Amniotic epithelial cell (primary cell): Measurements from ENCODE around the gene KRT12.
"Not testable (repeated sequence)": the region's sequence is repeated elsewhere in the genome, so short reads cannot be mapped to it uniquely, and the experiment has no call there.

ENCODE experiments used
- DNase-seq: peaks from one replicate; pipeline ENCODE4 v3.0.0-alpha.2; 2010; ENCODE audit warnings: low read depth

KRT12 gene

DNA sequence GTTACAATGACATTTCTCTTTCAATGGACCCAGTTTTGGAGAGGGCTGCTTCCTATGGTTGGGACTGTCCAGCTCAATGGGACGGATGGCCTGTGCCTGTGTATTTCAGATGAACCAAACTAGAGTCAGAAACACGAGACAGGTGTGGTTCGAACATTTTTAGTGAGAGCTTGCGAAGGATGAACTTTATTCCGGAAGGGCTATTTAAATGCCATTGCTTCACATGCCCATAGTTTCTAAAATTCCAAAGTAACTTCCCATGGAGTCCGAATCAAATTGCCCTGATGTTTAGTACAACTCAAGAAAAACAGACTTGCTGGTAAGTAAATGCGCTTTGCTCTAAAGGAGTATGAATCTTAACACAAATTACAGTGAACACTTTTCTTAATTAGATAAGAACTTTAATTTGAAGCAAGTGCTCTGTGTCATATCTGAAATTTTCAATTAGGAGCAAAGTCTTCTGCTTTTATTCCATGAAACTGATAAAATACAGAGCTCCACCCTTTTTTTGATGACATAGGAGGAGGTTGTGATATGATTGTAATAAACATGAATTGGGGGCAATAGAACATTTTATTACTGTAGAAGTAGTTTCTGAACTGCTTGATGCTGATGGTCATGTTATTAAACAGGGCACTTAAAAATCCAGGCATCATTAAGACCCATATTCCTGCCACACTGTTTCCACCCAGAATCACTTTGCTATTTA is 16.8 kb upstream of the KRT12 start:
- no peak for DNase-seq

DNA sequence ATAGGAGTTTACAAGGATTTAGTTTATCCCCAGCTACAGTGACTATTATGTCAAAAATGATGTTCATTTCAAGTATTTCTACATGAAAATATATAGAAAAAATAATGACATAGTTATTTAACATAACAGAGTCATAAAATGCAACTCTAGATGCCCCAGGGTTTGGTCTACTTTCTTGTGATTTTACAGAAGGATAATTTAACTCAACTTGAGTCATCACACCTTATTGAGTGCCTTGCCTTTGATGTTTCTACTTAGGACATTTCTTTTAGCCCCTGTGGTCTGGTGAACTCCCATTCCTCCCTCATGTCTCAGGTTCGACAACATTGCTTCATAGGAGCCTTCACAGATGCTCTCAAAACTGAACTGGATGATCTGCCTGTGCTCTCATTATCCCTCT is 16.0 kb upstream of the KRT12 start:
- DNase-seq: no peak

DNA sequence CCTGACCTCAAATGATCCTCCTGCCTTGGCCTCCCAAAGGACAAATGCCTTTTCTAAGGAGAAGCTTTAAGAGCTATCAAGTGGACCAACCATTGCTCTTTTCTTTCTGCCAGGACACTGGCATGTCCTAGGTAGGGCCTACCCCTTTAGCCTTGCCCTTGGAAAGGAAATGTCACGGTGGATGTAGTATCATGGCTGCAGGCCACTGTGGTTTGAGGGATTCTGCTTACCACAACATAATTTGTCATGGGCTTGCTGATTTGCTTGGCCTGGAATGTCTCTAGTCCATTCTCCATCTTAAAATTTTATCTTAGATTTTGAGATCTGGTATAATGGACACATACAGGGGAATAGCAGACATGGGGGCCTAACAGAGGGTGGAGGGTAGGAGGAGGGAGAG is 12.0 kb upstream of the KRT12 start:
- DNase-seq: no peak

DNA sequence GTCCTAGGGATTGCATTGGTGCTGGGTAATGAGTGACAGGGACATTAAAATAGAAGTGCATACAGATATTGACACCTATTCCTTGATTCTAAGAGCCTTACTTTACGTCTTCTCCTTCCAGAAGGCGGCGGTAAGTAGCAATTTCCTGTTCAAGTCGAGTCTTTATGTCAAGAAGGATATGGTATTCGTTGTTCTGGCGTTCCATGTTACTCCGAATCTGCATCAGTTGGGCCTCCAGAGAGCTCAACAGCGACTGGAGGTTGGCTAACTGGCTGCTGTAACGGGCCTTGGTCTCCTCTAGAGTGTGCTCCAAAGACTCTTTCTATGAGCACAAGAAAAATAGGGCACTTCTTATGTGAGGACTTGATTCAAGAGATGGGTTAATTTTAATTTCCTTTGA is 11.0 kb upstream of the KRT12 start:
- no peak for DNase-seq

DNA sequence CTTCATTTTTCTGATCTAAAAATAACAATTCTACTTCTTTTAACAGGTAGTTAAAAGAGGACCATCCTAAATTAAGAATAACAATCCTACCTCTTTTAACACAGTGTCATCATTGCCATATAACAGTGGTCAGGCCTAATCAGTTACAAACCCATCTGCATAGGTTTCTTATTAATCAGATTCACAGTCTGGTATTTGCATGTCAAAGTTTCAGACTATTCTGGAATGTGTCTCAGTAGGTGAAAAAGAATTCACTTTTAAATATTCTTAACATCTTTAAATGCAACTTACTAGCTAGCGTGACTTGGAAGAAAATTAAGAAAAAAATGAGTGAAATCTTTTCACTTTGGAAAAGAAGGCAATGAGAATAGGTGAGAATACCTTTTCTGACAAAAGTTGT is 6.8 kb upstream of the KRT12 start:
- no peak for DNase-seq

DNA sequence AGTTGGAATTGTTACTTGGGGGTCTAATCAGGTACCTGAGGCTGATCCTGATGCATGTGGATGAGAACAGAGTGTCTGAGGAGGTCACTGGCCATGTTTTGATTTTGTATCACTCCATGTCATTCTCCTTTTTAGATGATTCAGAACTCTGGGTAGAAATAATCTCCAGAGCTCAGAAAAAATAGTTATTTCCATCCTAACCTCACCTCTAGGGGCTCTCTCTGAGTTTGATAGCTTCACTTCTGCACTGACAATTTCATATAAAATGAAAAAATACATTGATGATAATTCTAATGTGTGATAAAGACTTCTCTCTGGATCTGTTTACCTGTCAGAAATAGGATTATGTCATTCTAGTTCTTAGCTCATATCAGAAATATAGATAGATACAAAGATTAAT is 6.2 kb upstream of the KRT12 start:
- DNase-seq: no peak

DNA sequence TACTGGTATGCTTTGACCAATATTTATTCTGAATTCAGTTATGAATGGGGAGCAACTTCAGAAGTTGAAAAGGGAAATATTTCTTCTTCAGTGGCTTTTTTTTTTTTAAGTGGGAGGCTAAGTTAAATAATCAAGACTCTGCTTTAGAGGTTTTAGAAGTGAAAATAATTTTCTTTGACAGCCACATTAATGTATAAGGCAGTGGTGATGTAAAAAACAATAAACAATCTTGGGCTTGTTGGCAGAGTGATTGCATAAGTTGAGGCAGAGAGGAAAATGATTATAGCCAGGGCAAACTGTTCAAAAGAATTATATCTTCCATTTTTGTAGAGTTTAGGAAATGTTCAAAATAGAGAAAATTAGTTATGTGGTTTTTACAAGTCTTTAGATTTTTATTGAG is 5.4 kb upstream of the KRT12 start:
- no peak for DNase-seq

DNA sequence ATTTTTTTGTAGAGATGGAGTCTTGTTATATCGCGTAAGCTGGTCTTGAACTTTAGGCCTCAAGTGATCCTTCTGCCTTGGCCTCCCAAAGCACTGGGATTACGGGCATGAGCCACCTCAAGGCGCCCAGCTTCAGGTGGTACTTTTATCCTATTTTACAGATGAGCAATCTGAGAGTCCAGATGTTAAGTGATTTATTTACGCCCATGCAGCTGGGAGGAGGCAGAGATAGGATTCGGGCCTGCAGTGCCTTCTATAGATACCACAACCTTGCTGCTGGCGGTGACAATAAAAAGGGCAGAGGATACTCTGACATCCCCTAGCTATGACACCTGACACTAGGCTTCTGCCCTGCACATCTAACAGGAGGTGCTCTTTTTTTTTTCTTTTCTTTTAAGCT is 4.3 kb upstream of the KRT12 start:
- no peak for DNase-seq

DNA sequence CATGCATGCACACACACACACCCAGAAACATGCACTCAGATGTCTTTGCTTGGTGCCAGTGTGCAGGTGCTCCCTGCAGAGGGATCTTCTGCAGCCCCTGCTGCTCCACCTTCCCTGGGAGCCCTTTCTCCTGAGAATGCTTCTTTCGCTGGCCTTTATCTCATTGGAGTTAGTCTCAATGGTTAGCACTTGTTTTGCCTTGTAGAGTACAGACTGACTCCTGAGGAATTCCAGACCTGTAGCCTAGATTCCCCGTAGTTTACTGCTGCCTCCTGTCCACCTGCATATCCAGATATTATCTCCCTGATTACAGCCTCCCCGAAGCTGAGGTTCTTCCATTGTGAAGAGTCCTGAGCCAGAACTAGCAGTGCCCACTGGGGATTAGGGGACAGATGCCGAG is 3.1 kb upstream of the KRT12 start:
- no peak for DNase-seq

DNA sequence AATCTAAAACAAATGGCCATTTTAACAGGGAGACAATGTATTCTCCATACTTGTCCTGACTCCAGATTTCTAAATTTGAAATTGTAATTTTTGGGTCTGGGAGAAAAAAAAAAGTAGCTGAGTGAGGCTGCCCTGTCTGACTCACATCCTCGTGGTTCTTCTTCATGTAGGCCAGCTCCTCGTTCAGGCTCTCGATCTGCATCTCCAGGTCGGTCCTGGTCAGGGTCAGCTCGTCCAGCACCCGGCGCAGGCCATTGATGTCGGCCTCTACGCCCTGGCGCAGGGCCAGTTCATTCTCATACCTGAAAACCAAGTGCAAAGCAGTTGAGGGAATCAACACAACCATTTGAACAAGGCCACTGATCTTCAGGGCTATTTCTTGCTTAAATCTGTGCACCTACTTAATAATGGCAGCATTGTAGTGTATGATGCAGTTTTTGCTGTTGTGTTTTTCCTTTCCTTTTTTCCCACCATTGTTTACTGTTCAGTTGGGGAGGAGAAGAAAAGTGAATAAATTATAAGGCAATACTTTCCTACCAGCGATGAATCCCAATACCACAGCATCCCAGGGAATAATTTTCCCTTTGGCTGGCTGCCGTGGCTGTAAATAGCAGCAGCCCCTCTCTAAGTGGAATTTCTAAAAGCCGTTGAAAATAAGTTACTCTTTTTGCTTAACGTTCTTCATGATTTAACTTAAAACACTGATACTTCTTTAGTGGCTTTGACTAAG is 2.2 kb downstream of the KRT12 start:
- no peak for DNase-seq

DNA sequence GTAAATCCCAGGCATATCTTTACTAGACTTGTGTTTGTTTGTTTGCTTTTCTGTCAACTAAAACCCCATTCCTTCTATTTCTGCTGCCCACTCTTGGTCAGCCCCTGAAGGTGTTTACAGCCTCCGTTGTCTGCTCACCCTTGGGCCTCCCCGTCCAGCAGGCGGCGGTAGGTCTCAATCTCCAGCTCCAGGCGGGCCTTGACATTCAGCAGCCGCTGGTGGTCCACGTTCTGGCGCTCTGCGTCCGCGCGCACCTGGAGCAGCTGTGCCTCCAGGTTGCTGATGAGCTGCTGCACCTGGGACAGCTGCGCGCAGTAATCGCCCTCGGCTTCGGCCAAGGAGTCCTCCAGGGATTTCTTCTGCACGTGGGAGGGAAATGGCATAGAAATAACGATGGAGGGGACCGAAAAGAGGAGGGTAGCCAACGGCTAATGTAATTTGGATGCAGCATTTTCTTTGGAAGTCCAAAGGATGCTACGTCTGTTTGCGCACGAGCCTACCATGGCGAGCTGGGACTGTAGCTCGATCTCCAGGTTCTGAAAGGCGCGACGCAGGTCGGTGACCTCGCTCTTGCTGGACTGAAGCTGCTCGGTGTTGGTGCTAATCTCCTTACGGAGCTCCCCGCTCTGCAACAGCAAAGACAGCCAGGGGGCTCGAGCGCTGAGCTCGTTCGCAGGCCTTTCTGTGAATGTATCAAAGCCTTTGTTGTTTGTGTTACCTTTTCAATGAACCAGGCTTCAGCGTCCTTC is 3.9 kb downstream of the KRT12 start:
- no peak for DNase-seq

DNA sequence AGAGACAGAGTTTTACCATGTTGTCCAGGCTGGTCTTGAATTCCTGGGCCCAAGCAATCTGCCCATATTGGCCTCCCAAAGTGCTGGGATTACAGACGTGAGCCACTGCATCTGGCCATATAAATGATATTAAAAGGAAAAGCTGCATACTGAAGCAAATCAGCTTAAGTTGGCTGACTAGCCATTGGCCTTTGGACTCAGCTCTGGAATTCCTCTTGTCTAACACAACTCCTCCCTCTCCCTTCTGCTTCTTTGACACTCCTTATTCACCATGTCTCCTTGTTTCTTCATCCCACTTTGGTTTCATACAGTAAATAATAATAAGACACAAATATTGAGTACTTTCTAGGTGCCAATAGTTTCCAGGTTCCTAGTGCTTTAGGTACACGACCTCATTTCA is 7.5 kb downstream of the KRT12 start:
- no peak for DNase-seq

DNA sequence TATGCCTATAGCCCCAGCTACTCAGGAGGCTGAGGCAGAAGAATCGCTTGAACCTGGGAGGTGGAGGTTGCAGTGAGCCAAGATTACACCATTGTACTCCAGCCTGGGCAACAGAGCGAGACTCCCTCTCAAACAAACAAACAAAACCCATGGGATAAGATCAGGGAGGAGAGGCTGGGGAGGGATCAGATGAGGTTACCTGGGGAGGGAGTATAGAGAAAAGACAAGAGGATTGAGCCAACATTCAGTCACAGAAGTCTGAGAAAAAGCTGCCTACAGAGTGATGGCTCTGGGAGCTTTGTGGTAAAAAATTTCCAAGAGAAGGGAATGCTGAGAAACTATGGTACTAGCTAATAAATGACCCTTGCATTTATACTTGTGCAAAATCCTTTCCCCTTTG is 8.4 kb downstream of the KRT12 start:
- not testable (repeated sequence) for DNase-seq

DNA sequence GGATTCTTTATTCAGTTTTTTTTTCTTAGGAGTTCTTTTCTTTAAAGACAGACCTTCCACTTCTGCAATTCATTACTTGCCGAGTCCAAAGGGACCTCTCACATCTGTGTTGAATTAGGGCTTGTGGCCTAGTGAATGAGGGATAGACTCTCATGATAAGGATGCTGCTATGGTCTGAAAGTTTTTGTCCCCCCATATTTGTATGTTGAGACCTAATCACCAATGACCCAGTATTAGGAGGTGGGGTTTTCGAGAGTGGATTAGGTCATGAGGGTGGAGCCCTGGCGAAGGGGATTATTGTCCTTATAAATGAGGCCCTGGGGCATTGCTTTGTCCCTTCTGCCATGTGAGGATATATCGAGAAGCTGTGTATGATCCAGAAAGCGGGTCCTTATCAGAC is 9.5 kb downstream of the KRT12 start:
- no peak for DNase-seq

DNA sequence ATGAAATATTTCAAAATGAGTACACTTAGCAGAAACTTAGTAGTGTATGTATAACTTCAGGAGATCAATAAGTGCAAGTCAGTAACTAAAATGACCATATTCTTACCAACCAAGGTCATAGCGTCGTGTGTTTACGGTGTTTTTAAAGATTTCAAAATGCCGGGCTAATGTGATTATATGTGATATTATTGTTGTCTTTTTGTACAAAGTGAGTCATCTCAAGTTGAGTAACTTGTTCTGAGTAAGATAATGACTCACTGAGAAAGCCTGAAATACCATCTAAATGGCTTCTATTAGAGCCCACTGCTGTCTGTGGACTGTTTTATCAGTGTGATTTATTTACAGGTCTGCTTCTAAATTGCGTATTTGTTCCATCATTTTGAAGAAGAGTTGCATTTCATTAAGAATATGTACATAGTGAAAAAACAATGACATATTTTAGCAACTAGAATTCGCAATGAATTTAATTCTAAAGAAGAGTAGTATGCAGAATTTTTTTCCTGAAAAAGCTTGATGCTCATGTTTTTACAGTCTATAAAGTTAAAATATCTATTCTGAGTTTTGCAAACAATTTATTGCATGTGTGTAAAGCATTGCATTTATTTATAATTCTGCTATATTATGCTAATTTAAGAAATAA is 12.7 kb downstream of the KRT12 start:
- DNase-seq: peak; percentile 99

DNA sequence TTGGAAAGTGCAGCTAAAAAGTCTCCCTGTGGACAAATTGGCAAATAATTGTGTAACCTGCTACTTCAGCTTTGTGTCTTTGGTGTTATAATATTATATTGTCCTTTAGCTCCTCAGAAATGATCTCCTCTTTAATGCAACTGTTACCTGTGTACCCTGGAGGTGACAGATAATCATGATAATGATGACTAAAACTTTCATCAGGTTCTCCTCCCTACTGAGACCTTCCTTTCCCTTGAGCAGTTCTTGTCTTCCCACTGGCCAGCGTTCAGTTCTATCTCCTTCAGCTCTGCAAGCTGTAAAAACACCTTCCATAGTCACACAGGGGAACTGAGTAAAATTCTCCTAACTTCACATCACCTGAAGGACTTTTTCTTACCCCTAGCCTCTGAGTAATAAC is 14.7 kb downstream of the KRT12 start:
- DNase-seq: no peak

DNA sequence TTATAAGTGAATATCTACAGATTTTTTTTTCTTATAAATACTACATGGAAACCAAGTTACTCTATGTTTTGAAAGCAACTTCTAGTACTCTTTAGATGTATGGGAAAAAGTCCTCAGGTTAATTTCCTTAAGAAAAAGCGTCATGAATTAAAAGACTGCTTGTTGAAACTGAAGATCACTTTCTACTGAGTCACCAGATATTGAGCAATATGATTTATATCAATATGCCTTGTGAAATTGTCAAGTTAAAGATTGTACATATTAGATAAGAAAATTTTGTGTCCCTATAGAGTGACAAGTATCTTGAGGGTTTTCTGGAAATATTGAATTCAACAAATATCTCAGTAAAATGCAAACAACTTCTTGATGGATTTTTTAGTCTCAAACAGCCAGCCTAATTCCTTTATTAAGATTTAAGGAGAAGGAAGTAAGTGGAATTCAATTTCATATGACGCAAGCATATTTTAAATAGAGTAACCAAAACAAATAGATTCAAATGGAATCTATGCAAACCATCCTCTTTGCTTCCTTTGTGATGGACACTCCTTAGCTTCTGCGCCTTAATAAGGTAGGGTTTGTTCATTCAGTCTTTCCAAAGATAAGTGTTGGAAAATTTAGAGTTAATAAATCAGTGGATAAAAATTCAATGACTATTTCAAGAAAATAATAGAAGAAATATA is 16.6 kb downstream of the KRT12 start:
- DNase-seq: peak; percentile 75

DNA sequence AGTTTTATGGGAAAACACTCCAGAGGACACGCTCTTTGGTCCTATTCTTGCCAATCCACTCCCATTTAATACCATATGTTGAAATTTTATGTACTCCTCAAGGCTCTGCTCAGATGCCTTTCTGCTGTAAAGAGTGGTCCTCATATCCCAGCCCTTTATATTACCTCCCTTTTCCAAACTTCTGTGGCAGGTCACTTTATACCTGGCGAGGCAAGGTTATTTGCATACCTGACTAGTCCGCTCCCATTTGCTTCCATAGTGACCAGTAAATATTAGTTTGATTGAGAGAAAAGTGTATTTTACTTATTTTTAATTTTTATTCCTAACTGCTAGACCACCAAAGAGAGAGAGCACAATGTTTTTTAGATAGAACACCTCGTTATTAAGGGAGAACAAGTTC is 17.3 kb downstream of the KRT12 start:
- DNase-seq: no peak

DNA sequence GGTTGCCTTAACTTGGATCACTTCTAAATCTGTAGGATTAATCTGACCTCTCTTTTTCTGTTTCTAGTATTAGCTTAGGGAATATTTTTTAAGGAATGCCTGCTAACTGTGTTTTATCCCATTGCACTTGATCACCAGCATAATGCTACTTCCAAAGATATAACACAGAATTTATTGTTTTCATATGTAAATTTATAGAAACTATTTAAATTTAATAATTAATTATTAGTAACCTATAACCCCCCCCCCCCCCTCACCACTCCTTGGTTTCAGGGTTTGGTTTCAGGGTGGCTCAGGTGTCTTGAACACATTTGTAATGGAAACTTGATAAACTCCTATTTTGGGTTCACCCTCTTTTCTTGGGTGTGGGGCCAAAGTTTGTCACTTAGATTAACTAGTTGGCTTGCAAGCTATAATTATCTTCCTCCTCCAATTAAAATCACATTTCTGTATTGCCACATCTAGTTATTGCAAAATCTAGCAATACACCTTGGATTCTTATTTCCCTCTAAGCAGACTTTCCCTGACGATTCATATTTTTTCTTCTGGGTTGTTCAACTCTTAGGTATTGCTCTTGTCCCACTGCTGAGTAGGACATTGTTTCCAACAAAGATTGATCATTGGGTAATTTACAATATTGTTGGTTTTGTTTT is 18.3 kb downstream of the KRT12 start:
- DNase-seq: no peak

DNA sequence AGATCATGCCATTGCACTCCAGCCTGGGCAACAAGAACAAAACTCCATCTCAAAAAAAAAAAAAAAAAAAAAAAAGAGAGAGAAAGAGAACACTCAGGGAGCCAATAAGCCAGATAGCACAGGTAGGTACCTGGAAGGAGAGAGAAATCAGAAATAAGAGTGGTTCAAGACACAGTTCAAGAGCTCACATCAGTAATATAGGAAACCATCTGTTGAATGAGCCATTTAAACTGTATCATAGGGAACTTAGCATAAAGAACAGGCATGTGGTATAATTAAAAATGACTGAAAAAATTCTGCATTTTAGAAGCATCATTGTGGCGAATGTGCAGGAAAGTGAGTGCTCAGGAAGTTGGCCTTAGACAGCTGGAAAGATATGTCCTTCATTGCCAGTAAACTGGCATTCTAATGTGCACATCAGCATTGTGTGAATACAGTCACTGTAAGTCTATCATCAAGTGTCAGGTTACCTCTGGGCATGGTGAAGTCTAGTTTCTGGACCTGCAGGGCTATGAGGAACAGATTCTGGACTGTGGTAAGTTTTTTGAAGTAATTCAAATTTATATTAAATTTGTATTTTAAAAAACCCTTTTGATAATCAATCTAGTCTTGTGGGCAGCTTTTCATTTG is 20.4 kb downstream of the KRT12 start:
- no peak for DNase-seq

DNA sequence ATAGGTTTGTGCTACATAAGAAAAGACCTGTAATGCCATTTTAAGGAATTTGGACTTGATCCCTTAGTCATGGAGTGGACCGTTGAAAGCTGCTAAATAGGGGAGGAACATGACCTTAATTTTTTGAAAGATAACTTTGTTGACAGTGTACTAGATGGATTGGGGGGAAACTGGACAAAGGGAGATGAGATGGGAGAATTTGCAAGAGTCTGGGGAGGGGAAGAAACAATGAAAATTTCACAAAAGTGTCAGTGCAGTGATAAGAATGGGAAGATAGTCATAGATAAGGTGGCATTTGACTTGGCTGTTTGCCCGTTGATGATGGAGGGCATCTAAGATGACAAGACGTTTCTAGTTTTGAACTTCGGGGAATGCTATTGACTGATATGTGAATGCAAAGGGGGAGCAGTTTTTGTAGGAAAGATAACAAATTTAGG is 22.3 kb downstream of the KRT12 start:
- DNase-seq: no peak
